ENCODE data around the gene RNU6-1.

The RNU6-1 gene

GRCh38 chr15:67801142-67801541, 38.7 kb downstream of the RNU6-1 start:
- no peak for DNase-seq (ENCODE audit: low spot score)

- no peak for DNase-seq (ENCODE audit: low spot score)
Observed at GRCh38 chr15:67799801-67800205, 40.0 kb downstream of the RNU6-1 start.

GRCh38 chr15:67796196-67797127, 43.4 kb downstream of the RNU6-1 start:
- DNase-seq (ENCODE audit: low spot score), result no peak

- no peak for DNase-seq (ENCODE audit: low spot score)
Observed at GRCh38 chr15:67794832-67795574, 44.8 kb downstream of the RNU6-1 start.

GRCh38 chr15:67792250-67792942, 47.4 kb downstream of the RNU6-1 start:
- no peak for DNase-seq (ENCODE audit: low spot score)

- DNase-seq (ENCODE audit: low spot score), result no peak
Observed at GRCh38 chr15:67790610-67791319, 49.1 kb downstream of the RNU6-1 start.

Measured in RKO (cell line).